ENCODE results near the gene SIN3A. TPM values are rescaled to one million over a fixed set of nuclear protein-coding genes. Genes with fewer than 3 reads are reported as not detected.
"Not testable (repeated sequence)": the region's sequence is repeated elsewhere in the genome, so short reads cannot be mapped to it uniquely, and the experiment has no call there.

The SIN3A gene
- total and polyA plus RNA-seq, 2 experiments from 2014 or later: 13.9 to 27.7 TPM

DNA sequence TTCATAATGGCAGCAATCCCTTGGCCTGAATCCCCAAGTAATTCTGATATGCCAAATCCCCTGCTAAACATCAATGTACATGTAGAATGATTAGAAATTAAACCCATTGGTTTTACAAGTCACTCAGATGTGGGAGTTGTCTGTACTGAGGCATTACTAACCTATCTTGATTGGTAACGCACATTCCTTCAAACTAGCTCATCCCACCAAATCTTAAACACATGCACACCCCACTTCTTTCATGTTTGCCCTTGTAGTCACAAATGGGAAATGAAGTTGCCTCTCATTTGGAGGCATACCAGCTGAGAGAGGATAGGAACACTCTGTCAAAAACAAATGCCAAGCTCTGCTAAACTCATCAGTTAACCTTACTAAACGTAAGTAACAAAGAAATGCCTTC lies 54.0 kb downstream of the SIN3A start:
- 84 to 90% methylated on average over 2 of the region's 2 CpGs for WGBS, 2 experiments (ENCODE audit: low coverage in 1 of 2, low lambda C conversion rate in 2 of 2, missing lambda C conversion rate in 2 of 2)
- H3K27ac ChIP-seq: peak overlapping the region; percentile 21
- no peak overlapping the region for H2AFZ ChIP-seq
- DNase-seq: peak; percentile 64
- peaks cover 9% of the 10 kb centered on the region; the same call in 1 of the 2 replicates for H3F3A ChIP-seq (ENCODE audit: insufficient read depth)
- H3K4me3 ChIP-seq: no peak overlapping the region
- no peaks in the 10 kb centered on the region for H4K20me1 ChIP-seq (ENCODE audit: insufficient read depth)
- H3K9ac ChIP-seq: no peak overlapping the region
- TF ChIP-seq EZH2phosphoT487 (IDR thresholded peaks at IDR 0.05; ENCODE audit: insufficient read depth, low read depth): no peak
- no peak for TF ChIP-seq EZH2 (IDR thresholded peaks at IDR 0.05; ENCODE audit: insufficient read depth, poor library complexity, severe bottlenecking)
- in situ Hi-C loops (cut with MboI): no loop called here
- H3K79me2 ChIP-seq (ENCODE audit: insufficient read depth): peaks cover 12% of the 10 kb centered on the region
- H3K36me3 ChIP-seq (ENCODE audit: low read depth): peaks cover 64% of the 10 kb centered on the region
- H3K9me2 ChIP-seq (ENCODE audit: insufficient read depth): no peaks in the 10 kb centered on the region
- peaks cover 10% of the 10 kb centered on the region for H3K4me1 ChIP-seq (ENCODE audit: insufficient read depth)
- H3K4me2 ChIP-seq (ENCODE audit: unreplicated experiment): no peak overlapping the region
- no peaks in the 10 kb centered on the region for H3K9me3 ChIP-seq (ENCODE audit: low read depth)
- no peaks in the 10 kb centered on the region for H3K27me3 ChIP-seq (replicated peaks; ENCODE audit: insufficient read depth)

DNA sequence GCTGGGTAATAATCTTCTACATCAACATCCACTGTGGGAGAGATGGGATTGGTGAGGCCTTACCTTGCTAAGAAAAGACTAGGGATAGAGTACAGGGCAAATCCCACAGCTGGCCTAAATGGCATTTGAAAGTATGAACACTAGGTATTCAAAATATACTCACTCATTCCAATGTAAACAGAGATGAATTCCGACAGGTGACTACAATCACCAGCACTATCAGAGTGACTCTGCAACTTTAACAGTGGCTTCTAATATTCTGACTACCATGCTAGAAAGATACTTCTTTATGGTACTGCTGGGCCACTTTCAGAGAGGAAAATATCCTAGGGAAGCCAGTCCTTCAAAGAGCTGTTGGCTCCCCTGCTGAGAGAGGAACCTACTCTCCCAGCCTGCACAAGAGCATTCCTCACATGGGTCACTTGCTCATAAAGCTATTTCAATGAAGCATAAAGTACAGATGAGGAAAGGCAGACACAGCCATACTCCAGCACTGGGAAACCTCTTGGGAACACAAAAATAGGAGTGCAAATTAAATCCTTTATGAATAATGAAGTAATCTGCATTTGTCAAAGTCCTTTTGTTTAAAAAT lies 61.6 kb downstream of the SIN3A start:
- DNase-seq: no peak
- Histone ChIP-seq H4K20me1 (ENCODE audit: insufficient read depth) (no peaks in the 10 kb centered on the region), H3K9me3 (ENCODE audit: low read depth) (no peaks in the 10 kb centered on the region), H3K4me3 (no peak overlapping the region), H3K27ac (no peak overlapping the region), H3F3A (ENCODE audit: insufficient read depth) (no peaks in the 10 kb centered on the region), H3K79me2 (ENCODE audit: insufficient read depth) (0 out of 2 replicates have a peak, but pooled peaks cover 8% of the 10 kb centered on the region), H3K27me3 (replicated peaks; ENCODE audit: insufficient read depth) (no peaks in the 10 kb centered on the region), H2AFZ (no peak overlapping the region), H3K36me3 (ENCODE audit: low read depth) (peaks cover 79% of the 10 kb centered on the region), H3K4me2 (ENCODE audit: unreplicated experiment) (no peak overlapping the region), H3K9me2 (ENCODE audit: insufficient read depth) (no peaks in the 10 kb centered on the region), H3K9ac (no peak overlapping the region), H3K4me1 (ENCODE audit: insufficient read depth) (no peaks in the 10 kb centered on the region)
- in situ Hi-C loops (cut with MboI): no loop called here
- no peak for TF ChIP-seq EZH2phosphoT487 (IDR thresholded peaks at IDR 0.05; ENCODE audit: insufficient read depth, low read depth)
- 100% methylated on average over 1 of the region's 1 CpG for WGBS, 2 experiments (ENCODE audit: low coverage in 1 of 2, low lambda C conversion rate in 2 of 2, missing lambda C conversion rate in 2 of 2)

DNA sequence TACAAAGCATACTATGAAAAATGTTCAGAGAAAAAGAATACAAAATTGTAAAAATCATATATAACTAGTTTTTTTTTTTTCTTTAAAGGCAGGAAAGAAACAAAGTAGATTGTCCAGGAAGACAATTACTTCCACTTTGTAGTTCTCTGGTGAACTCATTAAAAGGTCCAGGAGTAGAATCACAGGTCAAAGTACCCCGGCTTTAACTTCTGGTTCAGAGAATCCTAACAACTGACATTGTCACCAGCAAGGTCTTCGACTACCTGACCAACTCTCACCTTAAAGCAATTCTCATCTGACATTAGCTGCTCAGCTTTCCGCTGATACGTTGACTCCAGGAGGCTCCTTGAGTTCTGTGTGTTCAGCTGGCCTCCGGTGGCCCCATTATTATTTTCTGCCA lies 67.5 kb downstream of the SIN3A start:
- H3F3A ChIP-seq (ENCODE audit: insufficient read depth); H3K9ac ChIP-seq; in situ Hi-C loops (cut with MboI); H3K4me1 ChIP-seq (ENCODE audit: insufficient read depth); H3K27ac ChIP-seq; H3K27me3 ChIP-seq (replicated peaks; ENCODE audit: insufficient read depth); DNase-seq; H3K4me2 ChIP-seq (ENCODE audit: unreplicated experiment); H3K9me3 ChIP-seq (ENCODE audit: low read depth); H2AFZ ChIP-seq; H4K20me1 ChIP-seq (ENCODE audit: insufficient read depth); H3K79me2 ChIP-seq (ENCODE audit: insufficient read depth); H3K4me3 ChIP-seq; H3K9me2 ChIP-seq (ENCODE audit: insufficient read depth): not testable (repeated sequence)
- WGBS, 2 experiments (ENCODE audit: low coverage in 1 of 2, low lambda C conversion rate in 2 of 2, missing lambda C conversion rate in 2 of 2): 95 to 99% methylated on average over 5 of the region's 5 CpGs
- H3K36me3 ChIP-seq (ENCODE audit: low read depth): peaks cover 60% of the 10 kb centered on the region; the same call in 1 of the 2 replicates

DNA sequence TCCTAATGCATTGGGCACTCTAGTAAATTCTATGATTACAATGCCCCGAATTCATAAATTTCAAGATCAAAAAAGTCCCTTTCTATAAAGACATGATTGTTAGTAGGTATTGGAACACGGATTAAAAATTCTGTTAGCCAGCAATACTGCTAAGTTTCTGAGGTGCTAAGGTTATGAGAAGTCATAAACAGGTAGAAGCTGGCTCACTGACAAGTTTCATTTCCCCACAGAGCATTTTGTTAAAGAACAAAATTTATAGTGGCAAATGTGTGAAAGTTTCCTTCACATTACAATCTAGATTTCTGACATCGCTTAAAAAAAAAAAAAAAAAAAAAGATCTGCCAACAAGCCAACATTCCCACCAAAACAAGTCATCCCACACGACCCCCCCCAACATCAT lies 70.7 kb downstream of the SIN3A start:
- H3K27ac ChIP-seq: no peak overlapping the region
- no peaks in the 10 kb centered on the region for H4K20me1 ChIP-seq (ENCODE audit: insufficient read depth)
- no peak for TF ChIP-seq EZH2phosphoT487 (IDR thresholded peaks at IDR 0.05; ENCODE audit: insufficient read depth, low read depth)
- TF ChIP-seq EZH2 (IDR thresholded peaks at IDR 0.05; ENCODE audit: insufficient read depth, poor library complexity, severe bottlenecking): no peak
- no peak overlapping the region for H2AFZ ChIP-seq
- H3K4me3 ChIP-seq: no peak overlapping the region
- no peaks in the 10 kb centered on the region for H3K27me3 ChIP-seq (replicated peaks; ENCODE audit: insufficient read depth)
- 82 to 88% methylated on average over 4 of the region's 4 CpGs for WGBS, 2 experiments (ENCODE audit: low coverage in 1 of 2, low lambda C conversion rate in 2 of 2, missing lambda C conversion rate in 2 of 2)
- H3F3A ChIP-seq (ENCODE audit: insufficient read depth): peaks cover 5% of the 10 kb centered on the region; the same call in 1 of the 2 replicates
- H3K9me3 ChIP-seq (ENCODE audit: low read depth): no peaks in the 10 kb centered on the region
- DNase-seq: no peak
- H3K4me1 ChIP-seq (ENCODE audit: insufficient read depth): no peaks in the 10 kb centered on the region
- no peaks in the 10 kb centered on the region for H3K9me2 ChIP-seq (ENCODE audit: insufficient read depth)
- H3K79me2 ChIP-seq (ENCODE audit: insufficient read depth): peaks cover 5% of the 10 kb centered on the region; the same call in 1 of the 2 replicates
- in situ Hi-C loops (cut with MboI): no loop called here
- no peak overlapping the region for H3K9ac ChIP-seq
- no peak overlapping the region for H3K4me2 ChIP-seq (ENCODE audit: unreplicated experiment)
- peaks cover 62% of the 10 kb centered on the region for H3K36me3 ChIP-seq (ENCODE audit: low read depth)

All from GM23248 (cell line).